Skeletal muscle satellite cell (primary cell): ENCODE results near the gene KLC1.

Experiments
- H3K27me3 ChIP-seq: 2 replicates; pipeline ENCODE4 v1.7.0; 2013; ENCODE audit warnings: low read length; ENCODE audit not compliant: control insufficient read depth, insufficient read depth
- H3K36me3 ChIP-seq: 2 replicates; pipeline ENCODE4 v1.7.0; 2013; ENCODE audit warnings: mild to moderate bottlenecking, control low read depth, low read length; ENCODE audit not compliant: insufficient read depth
- H3K4me1 ChIP-seq: 2 replicates; pipeline ENCODE4 v1.7.0; 2013; ENCODE audit warnings: low read length; ENCODE audit not compliant: control insufficient read depth, insufficient read depth
- H3K4me2 ChIP-seq: 2 replicates; pipeline ENCODE4 v1.7.0; 2013; ENCODE audit warnings: mild to moderate bottlenecking, low read length
- H3K4me3 ChIP-seq: 2 replicates; pipeline ENCODE4 v1.7.0; 2013; ENCODE audit warnings: low read length
- H3K9ac ChIP-seq: 2 replicates; pipeline ENCODE4 v1.7.0; 2013; ENCODE audit warnings: mild to moderate bottlenecking, low read depth, low read length, moderate library complexity
- H3K9me3 ChIP-seq: replicated peaks from 2 replicates; pipeline ENCODE4 v1.7.0; 2013; ENCODE audit warnings: mild to moderate bottlenecking, control low read depth, low read length

KLC1 gene

DNA sequence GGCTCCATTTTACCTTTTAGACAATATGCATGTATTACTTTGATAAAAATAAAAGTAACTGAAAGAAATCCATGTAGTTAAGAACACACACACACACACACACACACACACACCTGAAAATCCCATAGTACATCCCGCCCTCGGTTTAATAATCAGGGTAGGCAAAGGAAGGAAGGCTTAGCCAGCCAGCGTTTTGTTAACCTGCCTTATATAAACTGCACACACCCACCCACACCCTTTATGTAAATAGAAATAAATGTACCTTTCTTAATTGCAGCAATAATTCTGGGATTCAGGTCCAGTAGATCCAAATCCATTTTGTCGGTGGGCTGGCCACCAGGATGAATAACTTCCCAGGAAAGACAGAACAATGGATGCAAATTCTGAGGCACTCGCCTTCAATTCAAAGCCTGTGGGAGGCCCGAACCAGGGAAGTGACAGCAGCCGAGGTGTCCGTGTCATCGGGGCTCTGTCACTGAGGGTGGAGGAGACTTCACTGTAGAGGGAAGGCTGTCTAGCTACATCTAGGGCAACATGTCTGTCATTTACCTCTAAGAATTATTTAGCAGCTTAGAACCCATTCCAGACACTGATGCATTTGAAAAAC lies 81.9 kb downstream of the KLC1 start:
- Histone ChIP-seq H3K36me3 (peaks cover 35% of the 10 kb centered on the region), H3K9me3 (no peaks in the 10 kb centered on the region), H3K9ac (peak overlapping the region; percentile 44), H3K27me3 (no peaks in the 10 kb centered on the region), H3K4me3 (no peak overlapping the region), H3K4me2 (peak overlapping the region; percentile 84), H3K4me1 (peaks cover 49% of the 10 kb centered on the region)

DNA sequence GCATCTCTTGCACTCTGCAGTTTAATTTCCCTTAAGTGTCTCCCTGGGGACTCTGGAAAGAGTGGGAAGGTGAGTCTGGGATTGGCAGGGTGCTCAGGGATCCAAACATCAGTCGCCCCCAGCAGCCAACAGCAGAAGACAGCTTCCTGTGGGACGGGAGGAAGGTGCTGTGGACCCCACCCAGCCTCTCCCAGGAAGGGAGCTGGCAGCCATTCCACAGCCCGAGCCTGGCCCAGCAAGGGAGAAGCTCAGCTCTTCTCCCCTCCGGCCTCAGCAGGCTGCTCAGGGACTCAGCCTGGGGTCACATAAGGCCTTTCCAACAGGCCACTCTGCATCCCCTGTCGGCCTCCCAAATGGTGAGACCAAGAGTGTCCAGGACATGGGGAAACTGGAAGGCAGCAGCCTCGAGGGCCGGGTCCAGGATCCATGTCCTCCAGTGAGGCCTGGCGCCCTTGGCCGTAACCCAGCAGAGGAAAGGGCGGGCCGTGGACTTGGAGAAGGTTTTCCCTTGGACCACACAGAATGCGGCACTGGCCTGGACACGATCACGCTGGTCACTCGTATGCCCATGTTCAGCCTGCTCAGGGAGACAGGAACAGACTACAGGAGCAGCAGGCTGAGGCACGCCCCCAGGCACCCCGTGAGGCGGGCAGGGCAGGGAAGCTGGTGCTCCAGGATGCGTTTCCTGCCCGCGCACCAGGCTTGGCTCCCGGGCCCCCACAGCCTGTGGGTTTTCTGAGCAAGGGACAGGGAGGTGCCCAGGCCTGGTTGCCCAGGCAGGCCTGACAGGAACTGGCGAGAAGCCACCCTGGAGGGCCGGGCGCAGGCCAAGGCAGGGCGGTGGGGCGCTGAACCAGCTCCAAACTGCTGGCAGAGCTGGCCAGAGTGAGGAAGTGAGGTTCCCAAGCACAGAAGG lies 82.8 kb downstream of the KLC1 start:
- Histone ChIP-seq H3K36me3 (peaks cover 28% of the 10 kb centered on the region), H3K27me3 (no peaks in the 10 kb centered on the region), H3K9ac (peak overlapping the region; percentile 44), H3K4me2 (peak overlapping the region; percentile 84), H3K4me1 (peaks cover 50% of the 10 kb centered on the region), H3K4me3 (peak overlapping the region; percentile 36), H3K9me3 (no peaks in the 10 kb centered on the region)

DNA sequence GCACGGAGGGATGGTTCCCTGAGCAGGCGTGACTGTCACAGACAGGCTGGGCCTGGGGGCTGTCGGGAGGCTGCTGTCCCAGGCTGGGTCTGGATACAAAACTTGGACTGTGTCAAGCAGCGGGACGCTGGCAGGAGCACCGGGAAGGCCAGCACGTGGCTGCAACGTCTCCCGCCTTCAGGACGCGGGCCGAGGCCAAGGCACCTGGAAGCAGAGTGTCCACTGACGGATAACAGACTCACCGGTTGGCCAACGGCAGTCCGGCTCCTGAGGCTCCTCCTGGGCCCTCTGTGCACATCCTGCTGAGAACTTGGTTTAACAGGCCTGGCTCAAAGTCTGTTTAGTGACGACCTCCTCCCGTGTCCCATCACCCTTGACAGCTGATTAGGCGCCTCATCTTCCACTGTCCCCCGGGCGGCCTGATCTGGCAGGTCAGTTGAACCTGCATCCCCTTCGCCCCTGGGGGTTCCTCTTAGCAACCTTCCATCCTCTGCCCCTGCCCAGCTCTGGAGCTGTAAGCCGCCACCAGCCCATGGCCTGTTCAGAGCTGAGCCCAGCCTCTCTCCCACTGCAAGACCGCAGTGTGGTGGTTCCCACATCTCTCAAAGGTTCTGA lies 83.7 kb downstream of the KLC1 start:
- Histone ChIP-seq H3K9me3 (no peaks in the 10 kb centered on the region), H3K9ac (peak overlapping the region; percentile 44), H3K4me2 (peak overlapping the region; percentile 84), H3K27me3 (no peaks in the 10 kb centered on the region), H3K36me3 (peaks cover 20% of the 10 kb centered on the region), H3K4me1 (peaks cover 57% of the 10 kb centered on the region), H3K4me3 (peak overlapping the region; percentile 36)

DNA sequence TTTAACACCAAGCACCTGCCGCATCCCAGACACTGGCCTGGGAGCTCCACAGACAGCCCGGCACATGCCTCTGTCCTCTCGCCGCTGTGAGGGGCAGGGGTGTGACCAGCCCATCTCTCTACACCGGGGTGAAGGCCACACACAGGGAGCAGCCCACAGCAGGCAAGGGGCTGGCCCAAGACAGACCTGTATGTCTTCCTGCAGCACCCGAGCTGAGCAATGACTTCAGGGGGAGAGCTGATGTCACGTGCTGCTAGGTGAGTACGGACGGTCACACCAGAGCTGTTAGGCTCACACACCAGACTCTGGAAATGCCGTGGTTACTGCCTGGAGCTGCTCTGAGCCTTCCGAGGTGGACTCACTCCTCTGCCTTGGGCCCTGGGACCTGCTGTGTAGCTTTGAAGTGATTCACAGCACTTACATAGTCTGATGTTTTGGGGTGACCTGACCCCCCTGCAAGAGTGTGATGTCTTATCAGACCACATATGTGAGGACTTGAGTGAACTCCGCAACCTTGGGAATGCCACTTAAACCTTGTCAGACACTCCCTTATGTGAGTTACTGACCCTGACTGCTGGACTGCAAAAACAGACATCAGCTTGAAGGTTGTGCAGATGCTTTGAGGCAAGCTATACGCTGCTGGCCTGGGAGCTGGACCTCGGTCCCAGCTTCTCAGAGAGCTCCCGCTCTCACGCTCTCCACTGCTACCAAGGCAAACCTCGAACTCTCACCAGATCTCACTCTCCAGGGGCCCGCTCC lies 84.5 kb downstream of the KLC1 start:
- no peaks in the 10 kb centered on the region for H3K9me3 ChIP-seq
- H3K36me3 ChIP-seq = peaks cover 12% of the 10 kb centered on the region
- H3K27me3 ChIP-seq = no peaks in the 10 kb centered on the region
- peak overlapping the region; percentile 84 for H3K4me2 ChIP-seq
- peak overlapping the region; percentile 3 for H3K9ac ChIP-seq
- H3K4me1 ChIP-seq = peaks cover 61% of the 10 kb centered on the region
- no peak overlapping the region for H3K4me3 ChIP-seq

DNA sequence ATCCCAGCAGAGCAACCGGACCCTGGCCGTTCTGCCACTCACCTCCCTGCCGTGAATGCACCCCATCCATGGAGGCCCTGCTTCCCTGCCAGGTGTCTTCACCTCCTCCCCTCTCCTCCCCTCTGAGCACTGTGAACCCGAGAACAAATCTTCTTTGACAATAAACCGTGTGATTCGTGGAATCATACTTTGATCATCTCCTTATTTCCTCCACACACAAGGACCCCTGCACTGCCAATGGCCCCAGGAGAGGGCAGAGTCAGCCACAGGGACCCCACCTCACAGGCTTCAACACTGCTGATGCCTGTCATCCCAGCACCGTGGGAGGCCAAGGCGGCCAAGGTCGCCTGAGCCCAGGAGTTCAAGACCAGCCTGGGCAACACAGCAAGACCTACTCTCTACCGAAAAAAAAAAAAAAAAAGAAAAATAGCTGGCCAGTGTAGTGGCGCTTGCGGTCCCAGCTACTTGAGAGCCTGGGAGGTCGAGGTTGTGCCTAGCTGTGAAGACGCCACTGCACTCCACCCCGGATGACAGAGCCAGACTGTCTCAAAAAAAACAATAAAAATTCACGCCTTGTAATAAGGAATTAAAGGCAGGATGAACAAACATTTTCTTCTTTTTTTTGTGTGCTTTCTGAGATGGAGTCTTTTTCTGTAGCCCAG lies 85.2 kb downstream of the KLC1 start:
- H3K9ac ChIP-seq = peak overlapping the region; percentile 83
- no peaks in the 10 kb centered on the region for H3K9me3 ChIP-seq
- H3K36me3 ChIP-seq = peaks cover 6% of the 10 kb centered on the region
- H3K4me1 ChIP-seq = peaks cover 58% of the 10 kb centered on the region
- peak overlapping the region; percentile 84 for H3K4me2 ChIP-seq
- H3K27me3 ChIP-seq = no peaks in the 10 kb centered on the region
- peak overlapping the region; percentile 74 for H3K4me3 ChIP-seq

DNA sequence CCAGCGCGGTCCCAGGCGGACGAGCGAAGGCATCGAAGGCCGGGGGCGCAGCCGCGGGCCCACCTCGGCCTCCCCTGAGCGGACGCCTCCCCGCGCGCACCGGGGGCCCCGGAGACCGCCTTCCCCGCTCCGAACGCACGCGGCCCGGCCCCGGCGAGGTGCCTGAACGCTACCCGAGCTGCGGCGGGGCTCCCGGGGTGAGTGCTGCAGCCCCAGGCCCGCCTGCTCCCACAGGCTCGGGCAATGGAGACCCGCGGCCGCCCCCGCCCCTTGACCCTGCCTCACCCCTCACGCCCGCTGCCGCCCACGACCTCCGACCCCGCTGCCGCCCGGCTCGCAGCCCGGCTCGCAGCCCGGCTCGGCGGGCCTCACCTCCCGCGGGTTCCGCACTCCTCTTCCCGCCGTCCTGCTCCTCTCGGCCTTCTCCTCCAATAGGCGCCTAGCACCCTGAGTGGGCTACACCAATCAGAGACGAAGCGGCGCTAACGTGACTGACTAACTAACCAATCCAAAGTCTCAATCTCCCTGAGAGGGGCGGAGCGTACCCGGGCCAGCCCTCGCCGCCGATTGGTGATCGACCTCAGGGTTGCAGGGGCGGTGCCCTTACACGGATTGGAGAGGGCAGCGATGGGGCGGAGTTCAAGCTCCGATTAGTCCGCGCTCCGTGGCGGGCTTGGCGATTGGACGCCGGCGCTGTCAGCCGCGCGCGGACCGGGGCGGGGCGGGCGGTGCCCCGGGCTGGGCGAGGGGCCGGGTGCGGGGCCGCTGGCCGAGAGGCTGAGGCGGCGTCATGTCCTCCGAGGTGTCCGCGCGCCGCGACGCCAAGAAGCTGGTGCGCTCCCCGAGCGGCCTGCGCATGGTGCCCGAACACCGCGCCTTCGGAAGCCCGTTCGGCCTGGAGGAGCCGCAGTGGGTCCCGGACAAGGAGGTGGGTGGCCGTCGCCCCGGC lies 86.3 kb downstream of the KLC1 start, which contains the start of the genes XRCC3 and ZFYVE21:
Gene XRCC3 (minus strand): TSS at position 400 of the 949 bp plus-strand sequence. CDS start 4,364 bp downstream, outside the sequence.
Gene ZFYVE21 (plus strand): TSS at position 759 of the 949 bp plus-strand sequence. CDS start 32 bp downstream, at position 791.
- peak within 1 kb of the TSS; percentile 83 for H3K9ac ChIP-seq

DNA sequence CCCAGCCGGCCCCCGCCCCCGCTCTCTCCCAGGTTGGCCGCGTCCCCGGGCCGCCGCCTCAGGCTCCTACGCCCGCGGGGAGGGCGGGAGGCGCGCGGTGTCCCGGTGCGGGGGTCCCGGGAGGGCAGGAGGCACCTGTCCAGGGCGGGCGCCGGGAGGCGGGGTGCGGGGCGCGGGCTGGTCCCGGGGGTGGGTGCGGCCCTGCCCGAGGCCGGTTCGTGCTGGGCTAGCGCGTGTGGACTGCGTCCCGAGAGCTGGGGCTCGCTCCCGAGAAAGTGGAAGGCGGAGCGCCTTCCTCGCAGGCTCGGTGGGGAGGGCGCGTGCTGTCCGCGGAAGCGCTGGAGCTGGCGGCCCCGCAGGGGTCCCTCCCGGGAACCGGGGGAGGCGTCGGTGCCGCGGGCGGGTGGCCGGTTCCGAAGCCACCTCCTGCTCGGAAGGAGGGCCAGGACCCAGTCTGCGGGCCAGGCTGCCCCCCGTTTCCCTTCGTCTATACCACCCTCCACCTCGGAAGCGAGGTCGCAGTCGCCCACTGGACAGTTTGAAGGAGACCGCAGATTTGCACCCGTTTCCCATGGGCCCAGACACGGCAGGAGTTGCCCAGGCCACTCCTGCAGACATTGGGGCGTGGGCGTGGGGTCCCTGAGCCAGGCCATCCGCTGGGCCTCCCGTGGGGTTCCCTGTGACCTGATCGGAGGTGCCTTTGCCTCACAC lies 87.2 kb downstream of the KLC1 start:
- Histone ChIP-seq H3K36me3 (no peaks in the 10 kb centered on the region), H3K27me3 (no peaks in the 10 kb centered on the region), H3K9ac (peak overlapping the region; percentile 79), H3K4me3 (peak overlapping the region; percentile 85), H3K4me1 (peaks cover 55% of the 10 kb centered on the region), H3K4me2 (peak overlapping the region; percentile 99), H3K9me3 (no peaks in the 10 kb centered on the region)

More for the DNA sequence above, 86.3 kb downstream of the KLC1 start, which contains the start of the genes XRCC3 and ZFYVE21:
- Histone ChIP-seq H3K27me3 (no peaks in the 10 kb centered on the region), H3K4me2 (peak within 1 kb of the TSS; percentile 99), H3K36me3 (no peaks in the 10 kb centered on the region), H3K4me1 (peaks cover 57% of the 10 kb centered on the region), H3K9me3 (no peaks in the 10 kb centered on the region), H3K4me3 (peak within 1 kb of the TSS; percentile 85)

DNA sequence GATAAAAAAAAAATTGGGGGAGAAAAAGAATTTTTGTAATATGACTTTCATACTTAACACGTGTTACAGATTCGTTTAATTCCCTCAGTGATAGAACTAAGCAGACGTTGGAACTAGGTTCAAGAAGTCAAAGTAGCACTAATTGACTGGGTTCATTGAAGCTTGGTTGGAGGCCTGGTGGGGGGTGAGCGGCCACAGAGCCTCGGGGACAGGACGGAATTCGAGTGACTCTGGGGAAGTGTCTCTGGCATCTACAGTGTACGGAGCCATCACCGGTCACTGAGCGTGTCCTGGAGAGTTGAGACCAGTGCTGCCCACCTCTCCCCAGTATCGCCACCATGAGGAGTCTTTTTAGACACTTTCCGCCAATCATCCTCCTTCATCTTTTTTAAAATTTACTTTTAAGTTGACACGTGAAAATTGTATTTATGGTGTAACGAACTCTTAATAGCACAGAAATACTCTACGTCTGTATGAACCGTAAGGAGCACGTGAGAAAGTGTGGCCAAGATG lies 87.9 kb downstream of the KLC1 start:
- no peaks in the 10 kb centered on the region for H3K36me3 ChIP-seq
- peak overlapping the region; percentile 85 for H3K4me3 ChIP-seq
- H3K4me2 ChIP-seq = peak overlapping the region; percentile 99
- H3K9ac ChIP-seq = peak overlapping the region; percentile 79
- peaks cover 55% of the 10 kb centered on the region for H3K4me1 ChIP-seq
- H3K27me3 ChIP-seq = no peaks in the 10 kb centered on the region
- no peaks in the 10 kb centered on the region for H3K9me3 ChIP-seq

DNA sequence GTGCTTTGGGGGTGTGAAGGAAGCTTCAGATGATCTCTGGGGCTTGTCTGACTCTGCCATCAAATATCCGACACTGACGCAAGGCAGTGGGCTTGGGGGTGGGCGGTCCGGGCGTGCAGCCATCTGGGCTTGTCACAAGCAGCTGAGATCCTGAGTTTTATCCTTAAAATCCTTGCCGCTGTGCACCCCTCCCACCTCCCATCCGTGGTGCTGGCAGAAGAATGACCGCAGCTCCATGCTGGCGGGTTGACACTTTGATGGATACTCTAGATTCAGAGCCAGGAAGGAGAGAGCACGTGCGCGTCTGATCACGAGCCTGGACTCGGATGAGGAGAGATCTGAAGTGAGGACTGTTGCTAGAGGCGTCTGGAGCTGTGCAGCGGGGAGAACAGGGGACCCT lies 89.6 kb downstream of the KLC1 start:
- Histone ChIP-seq H3K4me1 (peaks cover 51% of the 10 kb centered on the region), H3K27me3 (no peaks in the 10 kb centered on the region), H3K4me2 (peak overlapping the region; percentile 4), H3K36me3 (no peaks in the 10 kb centered on the region), H3K9ac (no peak overlapping the region), H3K4me3 (no peak overlapping the region), H3K9me3 (no peaks in the 10 kb centered on the region)
